Esophagus squamous epithelium (tissue), 4 donors: ENCODE results near the gene ZNF324.

Source experiments
- POLR2A ChIP-seq, 4 donors: fragments of 450-650 bp; IDR thresholded peaks; one replicate each; pipeline ENCODE4 v1.6.1; 2017; ENCODE audit warnings: antibody characterized with exemption in 4 of 4, mild to moderate bottlenecking in 4 of 4, moderate library complexity in 3 of 4
- TF ChIP-seq, protein P1 (sequence below), 6 experiments: fragments of 450-650 bp in 4 of 6; fragments of 200-600 bp in 2 of 6; sonication (generic) in 2 of 6; IDR thresholded peaks; one replicate each; pipeline ENCODE4 v1.5.1; 2016 to 2019; ENCODE audit warnings: antibody characterized with exemption in 6 of 6, mild to moderate bottlenecking in 4 of 6, moderate library complexity in 4 of 6

DNA sequence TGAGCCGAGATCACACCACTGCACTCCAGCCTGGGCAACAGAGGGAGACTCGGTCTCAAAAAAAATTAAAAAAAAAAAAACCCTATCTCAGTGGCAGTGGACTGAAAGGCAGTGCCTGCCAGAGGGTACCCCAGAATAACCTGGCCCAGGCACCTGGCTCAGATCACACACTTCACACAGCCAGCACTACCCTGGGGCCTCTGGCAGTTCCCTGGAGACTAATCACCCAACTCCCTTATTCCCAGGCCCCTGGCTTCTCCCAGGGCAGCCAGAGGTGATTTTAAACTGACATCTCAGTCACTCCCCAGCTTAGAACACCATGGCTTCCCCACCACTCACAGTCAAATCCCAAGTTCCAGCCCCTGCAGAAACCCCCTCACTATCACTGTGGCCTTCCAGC, 48.4 kb downstream of the ZNF324 start:
- TF ChIP-seq, protein P1, sequence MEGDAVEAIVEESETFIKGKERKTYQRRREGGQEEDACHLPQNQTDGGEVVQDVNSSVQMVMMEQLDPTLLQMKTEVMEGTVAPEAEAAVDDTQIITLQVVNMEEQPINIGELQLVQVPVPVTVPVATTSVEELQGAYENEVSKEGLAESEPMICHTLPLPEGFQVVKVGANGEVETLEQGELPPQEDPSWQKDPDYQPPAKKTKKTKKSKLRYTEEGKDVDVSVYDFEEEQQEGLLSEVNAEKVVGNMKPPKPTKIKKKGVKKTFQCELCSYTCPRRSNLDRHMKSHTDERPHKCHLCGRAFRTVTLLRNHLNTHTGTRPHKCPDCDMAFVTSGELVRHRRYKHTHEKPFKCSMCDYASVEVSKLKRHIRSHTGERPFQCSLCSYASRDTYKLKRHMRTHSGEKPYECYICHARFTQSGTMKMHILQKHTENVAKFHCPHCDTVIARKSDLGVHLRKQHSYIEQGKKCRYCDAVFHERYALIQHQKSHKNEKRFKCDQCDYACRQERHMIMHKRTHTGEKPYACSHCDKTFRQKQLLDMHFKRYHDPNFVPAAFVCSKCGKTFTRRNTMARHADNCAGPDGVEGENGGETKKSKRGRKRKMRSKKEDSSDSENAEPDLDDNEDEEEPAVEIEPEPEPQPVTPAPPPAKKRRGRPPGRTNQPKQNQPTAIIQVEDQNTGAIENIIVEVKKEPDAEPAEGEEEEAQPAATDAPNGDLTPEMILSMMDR (IDR thresholded peaks at IDR 0.05), result no peak
- TF ChIP-seq POLR2A (IDR thresholded peaks at IDR 0.05), result no peak
